GM18858 (cell line): ENCODE results near the gene ARHGAP29.

Source experiments
- ATAC-seq: cut with Tn5 transposase; IDR thresholded peaks from one replicate; pipeline ENCODE4 v1.9.1; 2021; ENCODE audit not compliant: unreplicated experiment

The ARHGAP29 gene

DNA sequence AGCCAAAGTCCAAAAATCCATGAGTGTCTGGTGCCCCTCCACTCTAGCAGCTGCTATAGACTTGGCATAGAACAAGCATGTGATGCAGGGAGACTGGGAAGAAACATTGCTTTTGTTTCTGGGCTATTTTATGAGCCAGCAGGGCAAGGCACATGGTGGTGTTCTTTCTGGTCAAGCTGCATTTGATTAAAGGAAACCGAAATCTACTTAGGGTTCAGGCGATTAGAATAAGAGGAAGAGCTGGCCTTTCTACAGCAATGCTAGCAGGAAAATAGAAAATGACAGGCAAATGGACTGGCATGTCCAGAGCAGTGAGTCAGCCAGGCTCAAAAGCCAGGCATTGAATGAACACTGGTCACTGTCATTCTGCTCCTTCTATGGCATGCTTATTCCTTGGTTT is 28.5 kb upstream of the ARHGAP29 start:
- ATAC-seq = no peak

DNA sequence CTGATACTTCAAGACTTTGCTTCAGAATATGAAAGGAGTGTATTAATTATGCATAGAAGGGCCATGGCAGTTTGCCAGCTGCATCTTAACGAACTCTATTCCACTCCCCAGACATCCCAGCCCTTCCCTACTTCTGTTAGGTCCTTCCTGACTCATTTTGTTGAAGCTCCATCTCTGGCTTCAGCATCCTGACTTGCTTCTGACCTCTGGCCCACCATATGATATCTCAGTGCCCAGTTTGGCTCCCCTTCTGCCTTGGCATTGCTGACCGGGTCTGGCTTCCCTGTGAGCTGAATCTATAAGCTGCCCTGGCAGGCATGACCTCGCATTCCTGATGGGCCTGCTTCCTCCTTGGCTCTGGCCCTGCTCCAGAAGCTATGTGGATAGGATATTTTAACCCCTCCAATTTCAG is 27.6 kb upstream of the ARHGAP29 start:
- ATAC-seq = no peak

DNA sequence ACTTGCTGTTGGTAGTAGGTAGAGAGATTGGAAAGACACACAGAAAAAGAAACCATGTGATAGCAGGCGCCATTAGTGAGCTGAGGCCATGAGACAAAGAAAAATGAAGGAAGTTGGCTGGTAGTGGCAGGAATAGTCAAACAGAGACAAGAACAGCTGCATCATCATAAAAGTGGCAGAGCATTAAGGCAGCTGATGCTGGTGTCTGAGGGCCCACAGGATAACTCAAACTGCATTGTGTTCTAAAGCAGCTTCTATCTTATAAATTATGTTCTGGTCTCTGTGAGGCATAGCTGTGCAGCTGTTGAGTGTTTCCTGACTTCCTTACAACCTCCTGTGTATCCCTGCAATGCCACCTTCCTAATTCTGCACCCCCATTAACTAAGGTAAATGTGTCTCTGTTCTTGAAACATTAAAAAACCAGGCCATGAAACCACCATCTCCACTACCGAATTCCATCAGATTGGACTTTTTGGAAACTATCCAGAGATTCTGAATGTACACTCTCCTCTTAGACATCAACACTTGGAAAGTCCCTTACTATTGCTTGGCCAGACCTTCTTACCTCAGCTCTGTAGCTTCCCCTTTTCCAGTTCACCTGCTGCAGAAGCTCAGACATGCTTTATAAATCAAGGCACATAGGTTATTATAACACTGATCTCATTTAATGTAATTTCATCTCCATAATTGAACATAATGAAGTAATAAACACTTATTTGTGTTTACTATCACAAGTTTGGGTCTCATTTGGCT is 23.4 kb upstream of the ARHGAP29 start:
- no peak for ATAC-seq

DNA sequence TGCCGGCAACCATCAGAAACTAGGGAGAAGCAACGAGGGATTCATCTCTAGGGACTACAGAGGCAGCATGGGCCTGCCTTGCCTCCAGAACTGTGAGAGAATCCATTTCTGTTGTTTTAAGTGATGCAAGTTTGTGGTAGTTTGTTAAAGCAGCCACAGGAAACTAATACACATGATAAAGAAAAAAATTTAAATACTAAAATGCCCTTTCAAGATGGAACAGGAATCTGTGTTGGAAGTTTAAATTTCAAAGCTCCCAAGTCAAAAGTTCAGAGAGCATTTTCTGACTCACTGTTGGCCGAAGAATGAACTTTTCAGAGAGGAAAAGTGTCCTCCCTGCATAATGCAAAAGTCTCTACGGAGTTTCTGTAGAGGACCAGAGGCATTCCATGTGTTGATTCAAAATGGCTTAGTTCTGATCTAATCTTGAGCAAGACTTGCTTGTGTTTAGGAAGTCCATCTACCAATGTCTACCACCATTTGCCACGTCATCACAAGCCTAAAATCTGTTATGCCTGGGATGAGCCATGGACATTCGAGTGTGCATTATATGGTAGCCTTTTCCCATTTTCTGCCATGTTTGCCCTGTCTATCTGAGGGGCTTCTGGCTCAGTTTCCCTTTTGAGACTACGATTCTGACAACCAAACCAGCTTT is 22.4 kb upstream of the ARHGAP29 start:
- no peak for ATAC-seq

- ATAC-seq = no peak
These were observed 21.5 kb upstream of the ARHGAP29 start for GRCh38 chr1:94258873-94259331.

- no peak for ATAC-seq
These were observed 20.1 kb upstream of the ARHGAP29 start for GRCh38 chr1:94257444-94257843.

DNA sequence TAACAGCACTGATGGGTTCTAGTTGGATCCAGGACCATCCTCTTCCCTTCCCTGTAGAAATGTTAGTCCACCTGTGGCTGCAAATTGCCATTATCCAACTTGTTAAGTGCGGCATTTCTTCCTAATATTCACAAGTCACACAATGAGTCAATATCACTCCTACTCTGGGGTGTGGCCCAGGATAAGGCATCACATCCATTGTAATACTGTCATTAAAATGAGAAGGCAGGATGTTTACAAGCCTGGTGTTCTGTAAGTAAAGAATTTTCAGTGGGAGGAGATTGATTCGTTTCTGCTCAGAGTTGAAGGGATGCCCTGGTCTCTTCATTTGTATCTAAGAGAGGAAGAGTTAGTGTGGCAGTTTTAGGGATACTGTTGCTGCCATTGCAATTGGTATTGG is 18.1 kb upstream of the ARHGAP29 start:
- no peak for ATAC-seq

DNA sequence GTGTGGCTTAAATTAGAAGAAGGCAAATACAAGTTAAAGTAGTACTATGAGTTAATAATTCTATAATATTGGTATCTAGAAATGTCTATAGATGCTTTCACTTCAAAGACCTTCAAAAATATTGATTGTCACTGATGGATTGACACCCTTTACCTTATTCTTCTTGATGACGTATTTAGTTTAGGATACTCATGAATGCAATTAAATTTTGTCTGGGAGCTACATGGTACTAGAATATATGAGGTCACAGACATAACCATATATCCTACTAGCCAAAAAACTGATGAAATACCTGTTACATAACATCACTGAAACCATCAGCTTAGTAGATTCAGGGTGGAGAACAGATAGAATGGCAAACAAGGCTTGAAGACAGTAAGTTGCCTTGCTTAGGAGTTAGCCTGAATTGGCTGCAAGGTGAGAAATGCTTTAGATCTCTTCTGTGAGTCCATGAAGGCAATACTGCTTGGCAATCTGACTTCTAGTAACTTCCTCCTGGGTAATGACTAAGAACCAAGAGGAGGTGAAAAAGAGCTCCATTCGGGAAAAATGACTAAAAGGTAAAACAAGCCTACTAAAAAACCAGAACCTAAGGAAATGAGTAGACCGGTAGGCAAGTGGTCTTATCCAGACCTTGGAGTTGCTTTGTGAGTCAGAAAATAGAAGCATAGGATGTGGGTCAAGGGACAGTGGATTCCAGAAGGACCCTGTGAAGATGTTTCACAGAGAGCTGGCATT is 16.9 kb upstream of the ARHGAP29 start:
- no peak for ATAC-seq

DNA sequence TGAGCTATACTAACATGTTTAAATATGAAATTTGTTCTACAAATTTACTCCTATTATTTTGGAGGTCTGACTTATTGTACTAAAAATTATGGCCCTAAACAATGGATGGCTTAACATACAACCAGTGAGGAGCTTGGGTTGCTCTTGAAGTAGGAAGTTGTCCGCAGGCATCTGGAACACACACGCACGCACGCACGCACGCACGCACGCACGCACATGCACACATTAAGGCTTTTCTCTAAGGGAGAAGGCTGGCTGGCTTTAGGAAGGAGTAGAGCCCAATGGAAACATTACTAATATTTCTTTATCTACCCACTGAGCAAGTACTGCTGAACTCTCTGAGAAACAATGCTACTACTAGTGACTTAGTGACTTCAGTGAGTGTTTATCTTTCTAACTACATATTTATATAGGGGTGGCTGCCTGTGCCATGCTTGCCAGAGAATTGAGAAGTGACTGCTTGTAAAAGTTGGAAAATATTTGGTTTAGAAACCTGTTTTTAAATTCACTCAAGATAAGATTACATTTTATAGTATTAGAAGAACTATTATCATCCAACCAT is 16.2 kb upstream of the ARHGAP29 start:
- no peak for ATAC-seq

DNA sequence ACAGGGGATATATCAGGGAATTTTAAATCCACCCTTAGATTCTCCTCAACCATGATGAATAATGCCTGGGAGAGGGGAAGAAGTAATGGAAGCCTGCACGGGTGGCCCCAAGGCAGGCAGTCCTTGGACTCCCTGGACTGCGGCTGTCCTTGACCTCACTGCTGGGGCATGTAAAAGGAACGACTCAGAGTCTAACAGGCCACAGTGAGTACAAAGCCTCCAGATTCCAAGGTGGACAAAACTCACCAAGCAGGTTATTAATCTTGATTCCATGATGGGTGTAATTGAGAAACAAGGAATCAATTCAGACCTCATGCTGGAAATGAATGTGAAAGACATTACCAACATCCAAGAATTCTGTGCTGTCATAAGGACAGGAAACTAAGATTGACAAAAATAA is 13.0 kb upstream of the ARHGAP29 start:
- no peak for ATAC-seq

DNA sequence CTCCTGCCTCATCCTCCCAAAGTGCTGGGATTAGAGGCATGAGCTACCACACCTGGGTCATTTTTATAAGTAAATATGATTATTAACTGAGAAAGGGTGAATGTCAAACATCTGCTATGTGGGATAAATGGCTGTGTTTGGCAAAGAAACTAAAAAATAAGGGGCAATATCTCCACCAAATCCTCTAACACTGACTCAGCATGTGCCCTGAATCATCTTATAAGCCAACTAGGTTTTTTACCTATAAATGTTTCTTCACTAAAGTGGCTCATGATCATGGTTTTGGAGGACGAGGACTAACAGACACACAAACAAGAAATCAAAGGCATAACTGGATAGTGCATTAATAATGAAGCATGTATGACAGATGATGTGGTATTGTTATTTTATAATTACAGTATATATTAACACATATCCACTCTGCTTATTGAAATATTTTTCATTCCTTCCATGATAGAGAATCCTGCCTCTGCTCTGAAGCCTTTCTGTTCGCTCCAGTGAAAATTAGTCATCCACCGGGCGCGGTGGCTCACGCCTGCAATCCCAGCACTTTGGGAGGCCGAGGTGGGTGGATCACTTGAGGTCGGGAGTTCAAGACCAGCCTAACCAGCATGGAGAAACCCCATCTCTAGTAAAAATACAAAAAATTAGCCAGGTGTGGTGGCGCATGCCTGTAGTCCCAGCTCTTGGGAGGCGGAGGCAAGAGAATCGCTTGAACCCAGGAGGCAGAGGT is 11.7 kb upstream of the ARHGAP29 start:
- no peak for ATAC-seq

GRCh38 chr1:94247138-94248094 is 10.0 kb upstream of the ARHGAP29 start:
- ATAC-seq = peak; percentile 66

DNA sequence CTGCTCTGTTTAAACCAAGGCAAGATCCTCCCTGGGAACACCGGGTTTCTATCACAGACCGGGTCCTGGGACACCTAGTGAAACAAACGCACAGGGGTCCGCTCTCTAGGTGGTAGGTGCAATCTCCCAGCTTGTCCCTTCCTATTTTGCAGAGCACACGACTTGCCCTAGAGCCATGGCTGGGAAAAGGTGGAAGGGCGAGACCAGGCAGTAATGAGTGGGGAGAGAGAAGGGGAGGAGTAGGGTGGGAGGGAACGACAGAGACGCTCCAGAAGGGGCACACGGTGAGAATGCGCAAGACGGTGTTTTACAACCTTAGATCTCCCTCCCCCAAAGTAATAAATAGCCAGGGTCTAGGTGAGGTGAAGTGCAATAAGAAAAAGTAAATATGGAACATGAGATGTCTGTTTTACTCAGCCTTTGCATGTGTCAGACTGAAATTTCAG is 9.3 kb upstream of the ARHGAP29 start:
- no peak for ATAC-seq

DNA sequence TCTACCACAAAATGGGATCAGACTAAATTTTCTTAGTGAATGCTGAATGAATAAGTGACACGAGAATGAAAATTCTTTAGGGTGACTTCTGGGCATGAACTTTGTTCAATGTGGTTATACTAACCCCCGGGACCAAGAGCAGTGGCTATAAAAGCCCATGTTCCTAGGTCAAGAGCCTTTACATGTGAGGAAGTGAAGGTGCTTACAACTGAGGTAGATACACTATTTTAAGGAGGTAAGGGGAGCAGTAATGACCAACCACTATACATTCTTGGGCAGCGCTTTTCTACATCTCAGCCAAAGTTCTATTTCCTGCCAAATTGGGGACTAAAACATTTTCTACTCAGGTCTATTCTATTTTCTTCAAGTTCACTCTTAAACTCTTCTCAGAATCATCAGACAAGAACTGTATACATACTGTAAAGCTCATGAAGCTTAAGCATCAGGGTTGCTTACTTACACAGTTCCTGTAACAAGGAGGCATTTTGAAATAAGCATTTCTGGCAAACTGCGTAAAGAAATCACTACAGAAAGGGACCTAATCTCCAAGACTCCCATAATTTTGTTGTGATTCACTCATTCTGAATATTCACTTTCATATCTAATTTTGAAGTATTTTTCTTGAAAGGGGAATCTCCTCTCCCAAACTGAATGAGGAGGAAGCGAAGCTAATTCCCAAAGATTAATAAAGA is 8.5 kb upstream of the ARHGAP29 start:
- no peak for ATAC-seq

DNA sequence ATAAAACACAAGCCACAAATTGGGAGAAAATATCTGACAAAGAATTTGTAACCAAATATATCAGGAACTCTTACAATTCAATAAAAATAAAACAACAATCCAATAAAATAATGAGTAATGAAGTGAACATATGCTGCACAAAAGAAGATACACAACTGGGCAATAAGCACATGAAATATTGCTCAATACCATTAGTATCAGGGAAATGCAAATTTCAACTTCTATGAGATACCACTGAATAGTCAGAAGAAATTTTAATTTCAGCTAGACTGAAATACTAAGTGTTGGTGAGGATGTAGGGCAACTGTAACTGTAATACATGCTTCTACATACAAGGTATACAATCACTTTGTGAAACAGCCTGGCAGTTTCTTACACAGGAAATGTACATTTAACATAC is 7.4 kb upstream of the ARHGAP29 start:
- no peak for ATAC-seq

- ATAC-seq = no peak
These were observed 6.3 kb upstream of the ARHGAP29 start for GRCh38 chr1:94243665-94244064.

GRCh38 chr1:94240822-94241221 is 3.4 kb upstream of the ARHGAP29 start:
- ATAC-seq = no peak

DNA sequence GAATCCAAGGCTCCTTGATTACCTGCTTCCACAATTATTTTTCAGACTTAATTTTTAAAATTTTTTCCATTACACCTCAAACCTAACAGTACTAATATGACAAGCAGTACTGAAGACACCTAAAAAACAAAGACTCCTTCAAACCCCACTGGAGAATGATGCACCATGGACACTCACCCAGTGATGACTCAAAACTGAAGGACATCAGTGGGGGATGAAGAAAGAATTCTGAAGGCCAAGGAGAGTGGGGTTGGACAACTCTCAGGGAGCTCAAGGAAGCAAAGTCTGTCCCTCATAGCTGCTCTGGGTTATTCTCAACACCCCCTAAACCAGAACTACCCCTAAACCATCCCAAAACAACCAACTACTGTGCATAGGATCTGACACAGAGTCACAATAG is 2.4 kb upstream of the ARHGAP29 start:
- no peak for ATAC-seq

GRCh38 chr1:94239051-94239450 is 1.7 kb upstream of the ARHGAP29 start:
- ATAC-seq = no peak
